HepG2 (cell line): Measurements from ENCODE around the gene ARHGEF11. TPM values are rescaled to one million over a fixed set of nuclear protein-coding genes. Genes with fewer than 3 reads are reported as not detected.

ENCODE experiments used
- ATAC-seq: fragments of 200-7000 bp; cut with Tn5 transposase; 3 replicates; pipeline ENCODE4 v1.9.1; 2020; ENCODE audit warnings: mild to moderate bottlenecking, moderate library complexity
- BruUV-seq: library from RNA; stranded (reverse); fragments of 400-500 nt; replicated peaks from 2 replicates; lab custom pipeline; 2021; lab: Mats Ljungman, UMichigan
- CTCF ChIA-PET: fragments of 300-600 bp; formaldehyde crosslinking; extraction: SDS; loops from one replicate; lab custom pipeline; 2021; ENCODE audit warnings: low total read pairs, inconsistent platforms, low intra/inter-chr PET ratio; lab: Yijun Ruan, JAX
- POLR2A ChIA-PET: fragments of 350-600 bp; sonication (Branson Sonifier 250); formaldehyde crosslinking; loops from one replicate; lab custom pipeline; 2020; ENCODE audit warnings: antibody characterized with exemption, inconsistent platforms; lab: Yijun Ruan, JAX
- DNase-seq: peaks from one replicate; pipeline ENCODE4 v3.0.0-alpha.2; 2015; ENCODE audit warnings: low spot score
- FAIRE-seq: peaks from 3 replicates; lab custom pipeline; 2011; peaks lifted over from hg19 to GRCh38; lab: Jason Lieb, UNC
- H2AFZ ChIP-seq: one replicate; pipeline ENCODE4 v1.6.1; 2011; ENCODE audit warnings: low read length, inconsistent platforms
- H3K27ac ChIP-seq: fragments of 300-600 bp; 3 replicates; pipeline ENCODE4 v1.8.0; 2011; ENCODE audit warnings: mixed run types, mild to moderate bottlenecking, mixed read lengths, low read length, inconsistent platforms; ENCODE audit not compliant: insufficient read depth; ENCODE audit errors: extremely low read length
- H3K27me3 ChIP-seq, 2 experiments: fragments of 200-600 bp in 1 of 2; 2 replicates in 1 of 2; 3 replicates in 1 of 2; pipeline versions ENCODE4 v1.6.0 to v1.8.0; 2011; ENCODE audit warnings: low read length in 2 of 2, mild to moderate bottlenecking in 2 of 2, moderate library complexity in 2 of 2, inconsistent platforms in 1 of 2; ENCODE audit not compliant: insufficient read depth in 2 of 2, control insufficient read depth in 1 of 2
- H3K36me3 ChIP-seq, 2 experiments: fragments of 200-600 bp in 1 of 2; replicated peaks in 1 of 2; 2 replicates in 1 of 2; 3 replicates in 1 of 2; pipeline versions ENCODE4 v1.5.1 to v1.8.0; 2011; ENCODE audit warnings: low read length in 2 of 2, inconsistent platforms in 1 of 2; ENCODE audit not compliant: insufficient read depth in 2 of 2, control insufficient read depth in 1 of 2
- H3K4me1 ChIP-seq: 2 replicates; pipeline ENCODE4 v1.5.1; 2012; ENCODE audit warnings: low read length, inconsistent platforms; ENCODE audit not compliant: insufficient read depth
- H3K4me2 ChIP-seq: 2 replicates; pipeline ENCODE4 v1.6.0; 2011; ENCODE audit warnings: low read depth, low read length, inconsistent platforms
- H3K4me3 ChIP-seq, 3 experiments: fragments of 200-600 bp in 1 of 3; sonication (generic), shearing (Covaris generic) in 1 of 3; replicated peaks in 1 of 3; 2 replicates each; pipeline ENCODE4 v1.5.1; 2011 to 2016; ENCODE audit warnings: low read length in 3 of 3, inconsistent platforms in 2 of 3, low read depth in 2 of 3, mild to moderate bottlenecking in 2 of 3, control low read depth in 1 of 3, mixed read lengths in 1 of 3; ENCODE audit not compliant: insufficient read depth in 1 of 3
- H3K79me2 ChIP-seq: one replicate; pipeline ENCODE4 v1.6.1; 2011; ENCODE audit warnings: low read length, inconsistent platforms; ENCODE audit not compliant: insufficient read depth
- H3K9ac ChIP-seq: 2 replicates; pipeline ENCODE4 v1.6.0; 2011; ENCODE audit warnings: mild to moderate bottlenecking, low read depth, low read length, inconsistent platforms; ENCODE audit not compliant: insufficient read depth
- H3K9me3 ChIP-seq: 2 replicates; pipeline ENCODE4 v1.5.1; 2012; ENCODE audit warnings: mild to moderate bottlenecking, low read length
- H4K20me1 ChIP-seq: 2 replicates; pipeline ENCODE4 v1.6.0; 2011; ENCODE audit warnings: inconsistent platforms, mild to moderate bottlenecking, low read length, moderate library complexity; ENCODE audit not compliant: insufficient read depth
- SYNCRIP ChIP-seq: fragments of 200-400 bp; formaldehyde crosslinking; IDR thresholded peaks from 2 replicates; pipeline ENCODE4 v1.6.1; 2018; ENCODE audit warnings: mild to moderate bottlenecking, low read depth, low read length; ENCODE audit not compliant: insufficient read depth
- THAP11 ChIP-seq: IDR thresholded peaks from 2 replicates; pipeline ENCODE4 v1.6.1; 2016; ENCODE audit warnings: missing biosample characterization, missing genetic modification reagents
- TRIM24 ChIP-seq: sonication (generic); formaldehyde crosslinking; IDR thresholded peaks from 2 replicates; pipeline ENCODE4 v1.8.0; 2022; ENCODE audit warnings: mild to moderate bottlenecking, missing genetic modification reagents
- ZNF101 ChIP-seq: sonication (generic); formaldehyde crosslinking; IDR thresholded peaks from 2 replicates; pipeline ENCODE4 v1.4.0; 2020; ENCODE audit warnings: mild to moderate bottlenecking, low read depth, missing genetic modification reagents, borderline replicate concordance
- ZNF256 ChIP-seq: sonication (generic); formaldehyde crosslinking; conservative IDR thresholded peaks from 2 replicates; pipeline ENCODE4 v1.4.0; 2020; ENCODE audit warnings: missing genetic modification reagents
- ZNF3 ChIP-seq: IDR thresholded peaks from 2 replicates; pipeline ENCODE4 v1.7.0; 2017; ENCODE audit warnings: inconsistent platforms
- ZNF749 ChIP-seq: sonication (generic); formaldehyde crosslinking; IDR thresholded peaks from 2 replicates; pipeline ENCODE4 v1.8.0; 2022; ENCODE audit warnings: mild to moderate bottlenecking, missing genetic modification reagents, moderate library complexity, borderline replicate concordance
- ZNF891 ChIP-seq: sonication (generic); formaldehyde crosslinking; IDR thresholded peaks from 2 replicates; pipeline ENCODE4 v1.5.0; 2020; ENCODE audit warnings: mild to moderate bottlenecking, missing genetic modification reagents
- WGBS: methylation state at CpG from one replicate; pipeline ENCODE4 v1.1.6; 2017; ENCODE audit warnings: low lambda C conversion rate; 5-methylcytosine and 5-hydroxymethylcytosine counted together
- in situ Hi-C: cut with HindIII; loops from 2 replicates; pipeline ENCODE4 v1.10.0; 2017; ENCODE audit warnings: low pct_unique_long_range_greater_than_20kb; ENCODE audit not compliant: extremely low pct_ligation_motif_present
- intact Hi-C: fragments of 100-400 bp; cut with micrococcal nuclease; formaldehyde crosslinking; loops from one replicate; pipeline ENCODE4 v1.10.0; 2022; ENCODE audit not compliant: unreplicated experiment
- polyA plus RNA-seq, 8 experiments: library from polyadenylated mRNA; depleted of rRNA in 3 of 8; stranded (reverse) in 7 of 8; unstranded in 1 of 8; fragments of >200 nt; fragmentation: Illumina TruSeq in 4 of 8; extraction: Trizol in 4 of 8; gene quantifications; 2 replicates each; pipeline versions ENCODE4 v1.2.1 to v1.2.3, GENCODE V29; 2011 to 2016; ENCODE audit warnings: low read depth in 4 of 8, missing spikeins in 1 of 8, mixed read lengths in 1 of 8; ENCODE audit not compliant: insufficient read depth in 1 of 8
- total RNA-seq, 5 experiments: library from RNA; depleted of rRNA; stranded (reverse); fragments of >200 nt; fragmentation: Illumina TruSeq; extraction: Trizol; gene quantifications; 2 replicates each; pipeline ENCODE4 v1.2.3, GENCODE V29; 2016; ENCODE audit warnings: low read depth in 1 of 5
- TF ChIP-seq, protein P1 (sequence below): sonication (generic); formaldehyde crosslinking; IDR thresholded peaks from 2 replicates; pipeline ENCODE4 v1.8.1; 2022; ENCODE audit warnings: mild to moderate bottlenecking, missing genetic modification reagents
- TF ChIP-seq, protein P2 (sequence below): sonication (generic); formaldehyde crosslinking; IDR thresholded peaks from 2 replicates; pipeline ENCODE4 v1.5.0; 2020; ENCODE audit warnings: missing genetic modification reagents
- TF ChIP-seq, protein P3 (sequence below): IDR thresholded peaks from 2 replicates; pipeline ENCODE4 v1.6.1; 2012; ENCODE audit warnings: low read depth, low read length, improper control_type of control experiment
- TF ChIP-seq, protein P4 (sequence below): sonication (generic); formaldehyde crosslinking; IDR thresholded peaks from 2 replicates; pipeline ENCODE4 v1.5.1; 2020; ENCODE audit warnings: missing genetic modification reagents, mild to moderate bottlenecking, borderline replicate concordance
- TF ChIP-seq, protein P5 (sequence below): IDR thresholded peaks from 2 replicates; pipeline ENCODE4 v1.6.1; 2016
- TF ChIP-seq, protein P6 (sequence below), 2 experiments: sonication (generic) in 1 of 2; formaldehyde crosslinking in 1 of 2; IDR thresholded peaks; 2 replicates each; pipeline versions ENCODE4 v1.5.1 to v1.6.1; 2011 to 2020; ENCODE audit warnings: borderline replicate concordance in 1 of 2, low read depth in 1 of 2, low read length in 1 of 2, mild to moderate bottlenecking in 1 of 2, missing genetic modification reagents in 1 of 2, moderate library complexity in 1 of 2

The ARHGEF11 gene
- total and polyA plus RNA-seq, 2 of the 13 experiments (the other 11 are each of a cell fraction or from before 2014, with no cell fraction given): 16.5 to 21.2 TPM

DNA sequence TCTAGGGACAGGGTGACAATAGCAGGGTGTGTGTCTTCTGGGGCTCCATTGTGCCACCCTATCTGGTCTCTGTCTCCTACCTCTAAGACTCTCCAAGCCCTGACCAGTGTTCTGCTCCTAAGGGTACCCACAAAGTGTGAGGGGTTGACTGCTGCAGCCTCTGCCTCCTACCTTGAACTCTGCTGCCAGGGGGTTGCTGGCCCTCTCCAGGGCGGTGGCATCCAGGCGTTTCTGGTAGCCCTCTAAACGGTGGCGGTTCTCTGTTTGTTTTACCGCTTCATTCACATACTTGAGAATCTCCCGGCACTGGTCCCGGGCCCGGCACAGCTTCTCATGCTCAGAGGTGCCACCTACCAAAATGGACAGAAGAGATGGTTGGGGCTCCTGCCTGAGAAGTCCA, 100.7 kb downstream of the ARHGEF11 start:
- no peak for DNase-seq
- H3K36me3 ChIP-seq: peaks cover 24 to 74% of the 10 kb centered on the region in 2 experiments

More for the DNA sequence above, 100.7 kb downstream of the ARHGEF11 start:
- intact Hi-C loops: no loop called here
- Histone ChIP-seq H3K4me3 (no peak overlapping the region), H3K79me2 (no peaks in the 10 kb centered on the region), H3K9ac (no peak overlapping the region), H3K9me3 (no peaks in the 10 kb centered on the region), H3K4me2 (no peak overlapping the region), H3K27ac (no peak overlapping the region), H4K20me1 (no peaks in the 10 kb centered on the region), H3K27me3 (no peaks in the 10 kb centered on the region), H3K4me1 (no peaks in the 10 kb centered on the region), H2AFZ (no peak overlapping the region)
- POLR2A ChIA-PET: no interaction called here
- WGBS: 97% methylated on average over 8 of the region's 8 CpGs
- CTCF ChIA-PET: no interaction called here
- in situ Hi-C loops: no loop called here
- BruUV-seq: no TSS peak
- ATAC-seq (no peak), FAIRE-seq (no peak)
- TF ChIP-seq, protein P1, sequence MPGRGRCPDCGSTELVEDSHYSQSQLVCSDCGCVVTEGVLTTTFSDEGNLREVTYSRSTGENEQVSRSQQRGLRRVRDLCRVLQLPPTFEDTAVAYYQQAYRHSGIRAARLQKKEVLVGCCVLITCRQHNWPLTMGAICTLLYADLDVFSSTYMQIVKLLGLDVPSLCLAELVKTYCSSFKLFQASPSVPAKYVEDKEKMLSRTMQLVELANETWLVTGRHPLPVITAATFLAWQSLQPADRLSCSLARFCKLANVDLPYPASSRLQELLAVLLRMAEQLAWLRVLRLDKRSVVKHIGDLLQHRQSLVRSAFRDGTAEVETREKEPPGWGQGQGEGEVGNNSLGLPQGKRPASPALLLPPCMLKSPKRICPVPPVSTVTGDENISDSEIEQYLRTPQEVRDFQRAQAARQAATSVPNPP: no peak
- TF ChIP-seq ZNF101 (CRISPR knock-in tag): no peak
- TF ChIP-seq, protein P2, sequence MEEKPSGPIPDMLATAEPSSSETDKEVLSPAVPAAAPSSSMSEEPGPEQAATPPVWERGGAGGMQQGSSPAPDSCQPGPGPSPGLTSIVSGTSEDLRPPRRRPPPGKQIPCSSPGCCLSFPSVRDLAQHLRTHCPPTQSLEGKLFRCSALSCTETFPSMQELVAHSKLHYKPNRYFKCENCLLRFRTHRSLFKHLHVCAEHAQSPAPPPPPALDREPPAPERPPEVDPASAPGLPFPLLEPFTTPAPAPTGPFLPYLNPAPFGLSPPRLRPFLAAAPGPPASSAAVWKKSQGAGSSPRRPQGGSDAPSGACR (CRISPR knock-in tag): no peak
- TF ChIP-seq TRIM24 (CRISPR knock-in tag): no peak
- TF ChIP-seq, protein P3, sequence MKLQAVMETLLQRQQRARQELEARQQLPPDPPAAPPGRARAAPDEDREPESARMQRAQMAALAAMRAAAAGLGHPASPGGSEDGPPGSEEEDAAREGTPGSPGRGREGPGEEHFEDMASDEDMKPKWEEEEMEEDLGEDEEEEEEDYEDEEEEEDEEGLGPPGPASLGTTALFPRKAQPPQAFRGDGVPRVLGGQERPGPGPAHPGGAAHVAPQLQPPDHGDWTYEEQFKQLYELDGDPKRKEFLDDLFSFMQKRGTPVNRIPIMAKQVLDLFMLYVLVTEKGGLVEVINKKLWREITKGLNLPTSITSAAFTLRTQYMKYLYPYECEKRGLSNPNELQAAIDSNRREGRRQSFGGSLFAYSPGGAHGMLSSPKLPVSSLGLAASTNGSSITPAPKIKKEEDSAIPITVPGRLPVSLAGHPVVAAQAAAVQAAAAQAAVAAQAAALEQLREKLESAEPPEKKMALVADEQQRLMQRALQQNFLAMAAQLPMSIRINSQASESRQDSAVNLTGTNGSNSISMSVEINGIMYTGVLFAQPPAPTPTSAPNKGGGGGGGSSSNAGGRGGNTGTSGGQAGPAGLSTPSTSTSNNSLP: no peak
- TF ChIP-seq ZNF891: no peak
- no peak for TF ChIP-seq ZNF3 (CRISPR knock-in tag)
- TF ChIP-seq, protein P4, sequence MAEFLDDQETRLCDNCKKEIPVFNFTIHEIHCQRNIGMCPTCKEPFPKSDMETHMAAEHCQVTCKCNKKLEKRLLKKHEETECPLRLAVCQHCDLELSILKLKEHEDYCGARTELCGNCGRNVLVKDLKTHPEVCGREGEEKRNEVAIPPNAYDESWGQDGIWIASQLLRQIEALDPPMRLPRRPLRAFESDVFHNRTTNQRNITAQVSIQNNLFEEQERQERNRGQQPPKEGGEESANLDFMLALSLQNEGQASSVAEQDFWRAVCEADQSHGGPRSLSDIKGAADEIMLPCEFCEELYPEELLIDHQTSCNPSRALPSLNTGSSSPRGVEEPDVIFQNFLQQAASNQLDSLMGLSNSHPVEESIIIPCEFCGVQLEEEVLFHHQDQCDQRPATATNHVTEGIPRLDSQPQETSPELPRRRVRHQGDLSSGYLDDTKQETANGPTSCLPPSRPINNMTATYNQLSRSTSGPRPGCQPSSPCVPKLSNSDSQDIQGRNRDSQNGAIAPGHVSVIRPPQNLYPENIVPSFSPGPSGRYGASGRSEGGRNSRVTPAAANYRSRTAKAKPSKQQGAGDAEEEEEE (CRISPR knock-in tag): no peak
- no peak for TF ChIP-seq SYNCRIP
- no peak for TF ChIP-seq THAP11 (CRISPR knock-in tag)
- no peak for TF ChIP-seq ZNF749 (CRISPR knock-in tag)
- no peak for TF ChIP-seq ZNF256 (CRISPR knock-in tag)
- TF ChIP-seq, protein P5, sequence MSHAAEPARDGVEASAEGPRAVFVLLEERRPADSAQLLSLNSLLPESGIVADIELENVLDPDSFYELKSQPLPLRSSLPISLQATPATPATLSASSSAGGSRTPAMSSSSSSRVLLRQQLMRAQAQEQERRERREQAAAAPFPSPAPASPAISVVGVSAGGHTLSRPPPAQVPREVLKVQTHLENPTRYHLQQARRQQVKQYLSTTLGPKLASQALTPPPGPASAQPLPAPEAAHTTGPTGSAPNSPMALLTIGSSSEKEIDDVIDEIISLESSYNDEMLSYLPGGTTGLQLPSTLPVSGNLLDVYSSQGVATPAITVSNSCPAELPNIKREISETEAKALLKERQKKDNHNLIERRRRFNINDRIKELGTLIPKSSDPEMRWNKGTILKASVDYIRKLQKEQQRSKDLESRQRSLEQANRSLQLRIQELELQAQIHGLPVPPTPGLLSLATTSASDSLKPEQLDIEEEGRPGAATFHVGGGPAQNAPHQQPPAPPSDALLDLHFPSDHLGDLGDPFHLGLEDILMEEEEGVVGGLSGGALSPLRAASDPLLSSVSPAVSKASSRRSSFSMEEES (CRISPR knock-in tag): no peak
- TF ChIP-seq, protein P6, sequence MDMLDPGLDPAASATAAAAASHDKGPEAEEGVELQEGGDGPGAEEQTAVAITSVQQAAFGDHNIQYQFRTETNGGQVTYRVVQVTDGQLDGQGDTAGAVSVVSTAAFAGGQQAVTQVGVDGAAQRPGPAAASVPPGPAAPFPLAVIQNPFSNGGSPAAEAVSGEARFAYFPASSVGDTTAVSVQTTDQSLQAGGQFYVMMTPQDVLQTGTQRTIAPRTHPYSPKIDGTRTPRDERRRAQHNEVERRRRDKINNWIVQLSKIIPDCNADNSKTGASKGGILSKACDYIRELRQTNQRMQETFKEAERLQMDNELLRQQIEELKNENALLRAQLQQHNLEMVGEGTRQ (IDR thresholded peaks at IDR 0.05; ENCODE audit: low read depth, low read length): no peak
- TF ChIP-seq, protein P6 (CRISPR knock-in tag; IDR thresholded peaks at IDR 0.05; ENCODE audit: borderline replicate concordance): no peak
